Measurements from ENCODE around the gene COBL. TPM values are rescaled to one million over a fixed set of nuclear protein-coding genes. Genes with fewer than 3 reads are reported as not detected.
A peak's percentile ranks its signal among the peaks of the same experiment; 100 is the strongest.

COBL gene
- total and polyA plus RNA-seq, 2 of the 8 experiments (the other 6 are each of a cell fraction or from before 2014, with no cell fraction given), result 13.8 to 40.4 TPM

DNA sequence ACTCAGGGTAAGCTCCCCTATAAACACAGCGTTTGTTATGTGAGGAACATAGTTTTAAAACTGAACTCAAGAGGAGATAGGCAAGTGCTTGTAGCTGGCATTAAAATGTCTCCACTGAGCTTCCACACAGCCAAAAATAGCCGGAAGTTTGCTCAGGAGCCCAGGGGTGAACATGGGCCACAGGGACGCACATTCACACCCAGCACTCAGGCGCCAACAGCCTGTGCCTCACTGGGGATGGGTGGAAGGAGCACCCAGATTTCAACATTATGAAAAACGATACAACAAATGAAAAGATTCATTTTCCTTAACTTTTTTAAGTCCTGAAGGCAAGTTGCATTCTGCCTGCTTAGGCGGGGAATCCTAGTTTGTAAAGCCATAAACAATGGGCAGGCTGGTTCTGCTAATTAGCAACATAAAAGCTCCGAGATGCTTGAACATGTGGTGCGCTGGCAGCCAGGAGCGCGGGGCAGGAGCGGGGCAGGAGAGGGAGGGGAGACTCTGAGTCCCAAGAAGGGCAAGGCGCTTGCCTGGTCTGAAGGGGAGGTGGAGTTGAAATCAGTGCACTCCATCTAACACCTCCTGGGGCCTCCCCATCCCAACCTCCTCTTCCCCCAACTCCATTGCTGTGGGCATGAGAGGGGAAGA is 235.9 kb downstream of the COBL start (continued):
- TF ChIP-seq CHD7 (IDR thresholded peaks at IDR 0.05; ENCODE audit: insufficient replicate concordance, low read length), result peak; percentile 73
- peak in 1 of 2 experiments; percentile 51; a peak in 1 of 3 replicates for TF ChIP-seq POLR2A (IDR thresholded peaks at IDR 0.05; ENCODE audit: control extremely low read depth in 1 of 2, low read depth in 2 of 2, low read length in 2 of 2)
- TF ChIP-seq E2F6 (IDR thresholded peaks at IDR 0.05), result peak; percentile 78
- TF ChIP-seq CHD1 (IDR thresholded peaks at IDR 0.05; ENCODE audit: low read depth, low read length), result no peak
- peak; percentile 77 for TF ChIP-seq RBBP5 (IDR thresholded peaks at IDR 0.05; ENCODE audit: borderline replicate concordance, low read depth, low read length)
- TF ChIP-seq CTBP2 (IDR thresholded peaks at IDR 0.05; ENCODE audit: borderline replicate concordance, insufficient read depth, insufficient read length, low read length), result peak; percentile 31
- TF ChIP-seq, protein P1, sequence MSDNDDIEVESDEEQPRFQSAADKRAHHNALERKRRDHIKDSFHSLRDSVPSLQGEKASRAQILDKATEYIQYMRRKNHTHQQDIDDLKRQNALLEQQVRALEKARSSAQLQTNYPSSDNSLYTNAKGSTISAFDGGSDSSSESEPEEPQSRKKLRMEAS (IDR thresholded peaks at IDR 0.05), result peak; percentile 91
- peak; percentile 92 for TF ChIP-seq ASH2L (IDR thresholded peaks at IDR 0.05; ENCODE audit: low read length)
